Astrocyte of the cerebellum (primary cell): ENCODE measurements around the gene UPK1B.

ENCODE experiments used
- DNase-seq: peaks from one replicate; pipeline ENCODE4 v3.0.0-alpha.2; 2011; ENCODE audit warnings: low read depth
- H3K4me3 ChIP-seq: 2 replicates; pipeline ENCODE4 v1.5.1; 2011; ENCODE audit warnings: mild to moderate bottlenecking, low read depth, low read length, moderate library complexity
- in situ Hi-C: cut with HindIII; loops from 2 replicates; pipeline ENCODE4 v1.10.0; 2017; ENCODE audit warnings: low sequenced_read_pairs
- TF ChIP-seq, protein P1 (sequence below): IDR thresholded peaks from 2 replicates; pipeline ENCODE4 v1.5.1; 2012; ENCODE audit warnings: low read length, low read depth, moderate library complexity, mild to moderate bottlenecking; ENCODE audit errors: missing control alignments

Gene UPK1B

DNA sequence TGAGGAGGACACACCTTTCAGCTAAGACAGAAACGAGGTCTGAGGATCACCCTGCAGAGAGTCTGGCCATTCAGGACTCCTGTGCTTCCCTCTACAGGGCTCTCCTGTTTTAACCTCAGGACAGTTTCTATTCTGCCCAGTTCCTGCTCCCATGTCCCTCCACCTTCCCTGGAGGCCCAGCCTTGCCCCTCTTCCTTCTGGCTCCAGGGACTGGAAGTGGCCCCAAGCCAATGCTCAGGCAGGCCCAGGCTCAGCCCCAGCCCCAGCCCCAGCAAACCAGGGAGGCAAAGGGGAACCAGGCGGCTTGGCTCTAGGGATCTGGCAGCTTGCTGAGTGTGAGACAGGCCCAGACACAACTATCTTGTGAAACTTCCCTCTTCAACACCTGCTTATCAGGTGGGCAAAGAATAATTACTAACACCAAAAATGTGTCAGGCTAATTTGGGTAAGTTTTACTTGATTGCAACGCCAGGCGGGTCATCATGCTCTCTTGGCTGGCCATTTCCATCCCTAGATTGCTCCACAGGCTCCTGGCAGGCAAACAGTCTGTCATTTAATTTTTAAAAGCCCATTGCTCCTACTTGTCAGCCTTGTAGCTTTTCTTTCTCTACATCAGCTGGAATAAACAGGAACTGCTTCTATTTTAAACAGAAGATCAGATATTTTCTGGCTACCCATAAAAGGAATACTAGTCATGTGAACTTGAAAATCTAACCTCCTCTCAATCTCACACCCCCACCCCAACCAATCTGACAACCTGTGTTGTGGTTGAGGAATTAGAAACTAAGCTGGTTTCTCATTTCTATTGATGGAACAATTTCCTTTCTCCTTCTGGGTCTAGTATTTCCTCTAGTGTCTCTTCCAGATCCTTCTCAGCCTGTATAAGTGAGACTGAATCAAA, 33.5 kb downstream of the UPK1B start:
- no peak overlapping the region for H3K4me3 ChIP-seq
- TF ChIP-seq, protein P1, sequence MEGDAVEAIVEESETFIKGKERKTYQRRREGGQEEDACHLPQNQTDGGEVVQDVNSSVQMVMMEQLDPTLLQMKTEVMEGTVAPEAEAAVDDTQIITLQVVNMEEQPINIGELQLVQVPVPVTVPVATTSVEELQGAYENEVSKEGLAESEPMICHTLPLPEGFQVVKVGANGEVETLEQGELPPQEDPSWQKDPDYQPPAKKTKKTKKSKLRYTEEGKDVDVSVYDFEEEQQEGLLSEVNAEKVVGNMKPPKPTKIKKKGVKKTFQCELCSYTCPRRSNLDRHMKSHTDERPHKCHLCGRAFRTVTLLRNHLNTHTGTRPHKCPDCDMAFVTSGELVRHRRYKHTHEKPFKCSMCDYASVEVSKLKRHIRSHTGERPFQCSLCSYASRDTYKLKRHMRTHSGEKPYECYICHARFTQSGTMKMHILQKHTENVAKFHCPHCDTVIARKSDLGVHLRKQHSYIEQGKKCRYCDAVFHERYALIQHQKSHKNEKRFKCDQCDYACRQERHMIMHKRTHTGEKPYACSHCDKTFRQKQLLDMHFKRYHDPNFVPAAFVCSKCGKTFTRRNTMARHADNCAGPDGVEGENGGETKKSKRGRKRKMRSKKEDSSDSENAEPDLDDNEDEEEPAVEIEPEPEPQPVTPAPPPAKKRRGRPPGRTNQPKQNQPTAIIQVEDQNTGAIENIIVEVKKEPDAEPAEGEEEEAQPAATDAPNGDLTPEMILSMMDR = no peak
- no peak for DNase-seq
- in situ Hi-C loops = no loop called here

DNA sequence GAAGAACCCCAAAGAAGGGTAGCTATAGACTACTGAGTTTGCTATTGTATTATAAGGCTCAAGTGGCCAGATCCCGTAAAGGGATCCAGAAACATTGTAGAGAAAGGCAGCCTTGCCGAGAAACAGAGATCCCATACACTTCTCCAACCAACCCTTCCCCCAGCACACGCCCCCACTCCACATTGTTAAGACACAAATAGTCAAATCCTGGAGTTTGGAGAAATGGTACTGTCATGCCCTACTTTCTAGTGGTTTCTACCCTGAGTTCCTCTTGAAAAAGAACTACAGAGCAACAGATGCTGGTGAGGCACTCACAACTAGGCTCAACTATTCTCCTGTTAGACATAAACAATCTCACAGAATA, 34.1 kb downstream of the UPK1B start:
- no peak for DNase-seq
- TF ChIP-seq, protein P1 = no peak
- in situ Hi-C loops = no loop called here
- H3K4me3 ChIP-seq = no peak overlapping the region

DNA sequence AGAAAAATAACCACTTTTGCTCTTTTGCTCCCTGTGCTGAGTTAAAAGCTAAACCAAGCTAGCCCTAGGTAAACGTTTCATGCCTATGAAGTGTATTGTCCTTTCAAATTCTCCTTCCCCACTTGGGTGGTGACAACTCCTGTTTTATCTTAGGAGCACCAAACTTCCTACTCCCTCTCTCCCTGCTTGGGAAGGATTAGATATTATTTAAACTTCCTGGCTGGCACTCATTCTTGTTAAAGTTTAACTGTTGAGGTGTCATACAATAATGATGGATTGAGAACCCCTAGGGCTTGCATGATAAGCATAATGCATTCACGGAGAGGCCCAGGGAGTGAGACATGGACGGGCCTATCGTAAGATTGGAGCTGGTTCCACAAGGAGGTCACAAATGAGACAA, 37.8 kb downstream of the UPK1B start:
- in situ Hi-C loops = no loop called here
- H3K4me3 ChIP-seq = no peak overlapping the region
- TF ChIP-seq, protein P1 = no peak
- no peak for DNase-seq

DNA sequence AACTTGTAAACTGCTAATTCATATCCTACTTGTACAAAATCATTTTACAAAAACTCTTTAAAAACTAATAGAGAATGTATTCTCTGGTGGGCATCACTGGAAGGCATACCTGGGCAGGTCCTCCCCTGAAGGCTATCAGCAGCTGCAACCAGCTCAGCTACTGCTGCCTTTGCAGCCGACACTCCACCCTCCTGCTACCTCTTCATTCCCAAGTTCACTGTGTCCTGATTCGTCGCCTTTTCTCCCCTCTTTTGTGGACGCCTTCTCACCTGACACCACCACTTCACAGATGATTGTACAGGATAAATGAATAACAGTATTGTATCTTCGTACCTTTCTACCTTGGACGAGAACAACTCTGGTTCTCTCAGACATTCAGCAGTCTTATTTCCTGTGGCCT, 38.4 kb downstream of the UPK1B start:
- TF ChIP-seq, protein P1 = no peak
- no peak for DNase-seq
- in situ Hi-C loops = no loop called here
- no peak overlapping the region for H3K4me3 ChIP-seq

DNA sequence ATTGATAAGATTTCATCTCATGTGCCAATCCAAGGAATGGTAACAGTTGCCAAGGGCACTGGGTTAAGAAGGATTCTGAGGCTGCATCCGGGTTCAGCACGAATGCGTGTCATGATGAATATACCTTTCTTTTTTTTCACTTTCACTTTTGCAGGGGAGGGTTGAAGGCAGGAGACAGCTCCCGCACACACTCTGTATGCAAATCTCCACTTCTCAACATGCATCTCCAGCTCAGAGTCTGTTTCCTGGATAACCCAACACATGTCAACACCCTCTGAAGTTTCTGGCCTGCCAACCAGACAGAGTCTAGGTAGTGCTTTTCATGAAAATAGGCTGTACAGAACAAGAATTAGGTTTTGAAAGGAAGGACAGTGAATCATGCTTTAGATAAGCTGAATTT, 45.7 kb downstream of the UPK1B start:
- in situ Hi-C loops = no loop called here
- TF ChIP-seq, protein P1 = no peak
- no peak for DNase-seq
- H3K4me3 ChIP-seq = no peak overlapping the region

DNA sequence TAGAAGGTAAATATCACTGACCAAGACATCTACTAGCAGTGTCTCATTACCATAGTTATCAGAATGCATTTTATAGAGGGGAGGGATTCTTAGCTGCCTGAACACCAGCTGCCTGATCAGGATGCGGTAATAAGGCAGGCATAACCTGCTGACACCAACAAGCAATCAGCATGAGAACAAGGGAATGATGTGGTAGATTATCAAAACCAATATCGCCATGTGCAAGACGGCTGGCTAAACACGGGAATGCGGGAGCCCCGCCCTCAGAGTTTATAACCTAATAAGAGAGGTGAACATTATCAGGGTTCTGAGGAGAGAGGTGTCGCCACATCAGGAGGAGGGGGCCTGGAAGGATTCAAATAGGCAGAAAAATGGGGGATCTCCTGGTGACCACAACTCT, 46.8 kb downstream of the UPK1B start:
- TF ChIP-seq, protein P1 = no peak
- H3K4me3 ChIP-seq = no peak overlapping the region
- DNase-seq = no peak
- in situ Hi-C loops = no loop called here
